GM21717 (cell line): Measurements from ENCODE around the gene KCNK4.

ENCODE experiments used
- ATAC-seq: cut with Tn5 transposase; IDR thresholded peaks from one replicate; pipeline ENCODE4 v1.9.1; 2021; ENCODE audit warnings: mild to moderate bottlenecking, moderate library complexity; ENCODE audit not compliant: unreplicated experiment

KCNK4 gene

DNA sequence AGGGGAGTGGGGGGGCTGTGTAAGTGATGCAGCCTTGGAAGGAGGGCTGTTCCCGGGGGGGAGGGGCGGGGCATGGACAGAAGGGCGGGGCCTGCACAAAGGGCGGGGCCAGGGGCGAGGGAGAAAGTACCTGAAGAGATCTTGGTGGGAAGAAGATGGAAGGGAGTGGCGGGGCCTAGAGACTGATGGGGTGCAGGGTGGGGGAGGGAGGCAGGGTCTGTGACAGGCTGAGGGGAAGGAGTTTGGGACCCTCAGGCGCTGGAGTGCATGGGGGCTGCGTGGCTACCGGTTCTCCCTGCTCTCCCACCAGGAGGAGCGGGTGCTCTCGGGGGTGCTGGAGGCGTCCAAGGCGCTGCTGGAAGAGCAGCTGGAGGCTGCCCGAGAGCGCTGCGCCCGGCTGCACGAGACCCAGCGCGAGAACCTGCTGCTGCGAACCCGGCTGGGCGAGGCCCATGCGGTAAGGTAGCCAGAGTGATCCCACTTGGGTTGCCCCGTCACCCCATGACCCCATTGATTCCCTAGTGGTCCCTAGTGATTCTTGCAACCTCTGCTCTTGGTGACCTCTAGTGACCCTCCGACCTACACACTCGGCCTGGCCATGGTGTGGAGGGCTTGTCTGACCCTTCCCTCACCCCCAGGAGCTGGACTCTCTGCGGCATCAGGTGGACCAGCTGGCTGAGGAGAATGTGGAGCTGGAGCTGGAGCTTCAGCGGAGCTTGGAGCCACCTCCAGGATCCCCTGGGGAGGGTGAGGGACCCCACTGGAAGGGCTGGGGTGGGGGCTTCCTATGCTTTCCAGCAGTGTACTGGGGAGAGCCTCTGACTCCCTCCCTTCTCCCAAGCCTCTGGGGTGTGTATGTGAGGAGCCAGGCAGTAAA is 52.0 kb downstream of the KCNK4 start:
- ATAC-seq = no peak

DNA sequence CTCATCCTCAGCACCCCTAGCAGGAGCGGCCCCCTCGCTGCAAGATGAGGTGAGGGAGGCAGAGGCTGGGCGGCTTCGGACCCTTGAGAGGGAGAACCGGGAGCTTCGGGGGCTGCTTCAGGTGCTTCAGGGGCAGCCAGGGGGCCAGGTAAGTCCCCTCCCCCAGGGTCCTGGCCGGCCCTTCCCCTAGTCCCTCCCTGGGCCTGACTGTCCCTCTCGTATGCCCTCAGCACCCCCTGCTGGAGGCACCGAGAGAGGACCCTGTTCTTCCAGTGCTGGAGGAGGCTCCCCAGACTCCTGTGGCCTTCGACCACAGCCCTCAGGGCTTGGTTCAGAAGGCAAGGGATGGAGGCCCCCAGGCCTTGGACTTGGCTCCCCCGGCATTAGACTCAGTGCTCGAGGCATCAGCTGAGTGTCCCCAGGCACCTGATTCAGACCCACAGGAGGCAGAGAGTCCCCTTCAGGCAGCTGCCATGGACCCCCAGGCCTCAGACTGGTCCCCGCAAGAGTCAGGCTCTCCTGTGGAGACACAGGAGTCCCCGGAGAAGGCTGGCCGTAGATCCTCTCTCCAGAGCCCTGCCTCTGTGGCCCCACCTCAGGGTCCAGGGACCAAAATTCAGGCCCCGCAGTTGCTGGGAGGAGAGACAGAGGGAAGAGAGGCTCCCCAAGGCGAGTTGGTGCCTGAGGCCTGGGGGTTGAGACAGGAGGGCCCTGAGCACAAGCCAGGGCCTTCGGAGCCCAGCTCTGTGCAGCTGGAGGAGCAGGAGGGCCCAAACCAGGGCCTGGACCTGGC is 52.9 kb downstream of the KCNK4 start:
- ATAC-seq = no peak

DNA sequence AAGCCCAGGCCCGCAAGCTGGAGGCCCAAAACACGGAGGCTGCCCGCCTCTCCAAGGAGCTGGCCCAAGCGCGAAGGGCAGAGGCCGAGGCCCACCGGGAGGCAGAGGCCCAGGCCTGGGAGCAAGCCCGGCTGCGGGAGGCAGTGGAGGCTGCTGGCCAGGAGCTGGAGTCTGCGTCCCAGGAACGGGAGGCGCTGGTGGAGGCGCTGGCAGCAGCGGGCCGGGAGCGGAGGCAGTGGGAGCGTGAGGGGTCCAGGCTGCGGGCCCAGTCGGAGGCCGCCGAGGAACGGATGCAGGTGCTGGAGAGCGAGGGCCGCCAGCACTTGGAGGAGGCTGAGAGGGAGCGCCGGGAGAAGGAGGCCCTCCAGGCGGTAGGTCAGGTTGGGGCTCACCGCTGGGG is 53.7 kb downstream of the KCNK4 start:
- no peak for ATAC-seq

DNA sequence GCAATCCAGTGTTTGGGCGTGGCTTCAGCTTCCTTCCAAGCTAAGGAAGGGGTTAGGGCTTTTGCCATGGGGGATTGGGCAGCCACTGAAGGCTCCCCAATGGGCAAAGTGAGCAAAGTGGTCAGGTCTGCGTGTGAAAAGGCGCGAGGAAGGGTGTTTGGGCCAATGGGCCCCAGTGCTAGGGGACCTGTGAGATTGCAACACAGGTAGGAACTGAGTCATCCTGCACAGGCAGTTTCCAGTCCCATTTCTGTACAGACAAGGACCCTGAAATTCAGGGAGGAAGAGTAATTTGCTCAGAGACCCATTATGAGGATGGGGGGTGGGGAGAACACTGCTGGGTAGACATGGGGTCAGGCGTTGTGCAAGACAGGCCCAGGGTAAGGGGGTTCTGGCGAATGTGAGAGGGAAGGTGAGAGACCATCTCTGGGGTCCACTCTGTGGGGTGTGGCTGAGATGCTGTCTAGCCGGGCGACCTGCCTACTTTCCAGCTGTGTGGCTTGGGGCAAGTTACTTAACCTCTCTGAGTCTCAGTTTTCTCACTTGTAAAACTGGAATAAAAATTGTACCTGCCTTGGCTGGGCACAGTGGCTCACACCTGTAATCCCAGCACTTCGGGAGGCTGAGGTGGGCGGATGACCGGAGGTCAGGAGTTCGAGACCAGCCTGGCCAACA is 56.2 kb downstream of the KCNK4 start:
- ATAC-seq = no peak

DNA sequence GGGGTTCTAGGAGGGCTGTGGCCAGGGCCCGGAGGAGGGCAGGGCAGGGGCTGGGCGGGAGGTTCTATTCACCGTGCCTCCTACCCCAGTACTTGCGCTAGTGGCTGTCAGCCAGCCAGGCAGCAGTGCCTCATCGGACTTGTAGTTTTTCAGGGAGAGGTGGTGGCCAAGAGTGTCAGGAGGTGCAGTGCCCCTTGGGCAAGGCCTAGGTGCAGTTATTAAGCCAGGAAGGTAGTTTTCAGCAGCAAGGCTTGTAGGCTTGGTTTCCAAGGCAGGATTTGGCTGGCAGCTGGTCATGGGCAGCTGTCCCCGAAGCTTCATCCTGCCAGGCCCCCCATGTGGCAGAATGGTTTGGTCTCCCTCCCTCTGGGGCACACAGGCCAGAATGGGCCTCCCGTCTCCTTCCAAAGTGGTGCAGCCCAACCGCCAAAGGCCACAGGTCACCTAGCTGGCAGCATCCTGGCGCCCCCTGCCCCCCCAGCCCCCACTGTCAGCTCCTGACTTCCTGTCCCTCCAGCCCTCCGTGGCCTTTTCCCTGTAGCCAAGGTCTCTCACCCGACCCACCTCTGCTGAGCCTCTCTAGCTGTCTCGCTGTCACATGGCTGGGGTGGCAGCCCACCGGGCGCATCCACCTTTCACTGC is 57.4 kb downstream of the KCNK4 start:
- no peak for ATAC-seq

DNA sequence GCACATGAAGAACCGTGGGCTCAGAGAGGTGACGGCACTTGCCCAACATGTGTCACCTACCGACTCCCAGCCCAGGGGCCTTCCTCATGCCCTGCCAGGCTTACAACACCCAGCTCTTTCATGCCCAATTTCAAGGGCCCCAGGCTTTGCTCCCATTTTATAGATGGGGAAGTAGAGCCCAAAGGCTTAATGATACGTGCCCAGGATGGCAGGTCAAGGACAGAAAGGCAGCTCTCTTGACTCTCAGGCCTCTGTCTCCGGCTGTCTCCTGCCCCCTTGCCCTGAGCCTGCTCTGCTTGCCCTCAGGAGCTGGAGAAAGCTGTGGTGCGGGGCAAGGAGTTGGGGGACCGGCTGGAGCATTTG is 57.9 kb downstream of the KCNK4 start:
- ATAC-seq = no peak

DNA sequence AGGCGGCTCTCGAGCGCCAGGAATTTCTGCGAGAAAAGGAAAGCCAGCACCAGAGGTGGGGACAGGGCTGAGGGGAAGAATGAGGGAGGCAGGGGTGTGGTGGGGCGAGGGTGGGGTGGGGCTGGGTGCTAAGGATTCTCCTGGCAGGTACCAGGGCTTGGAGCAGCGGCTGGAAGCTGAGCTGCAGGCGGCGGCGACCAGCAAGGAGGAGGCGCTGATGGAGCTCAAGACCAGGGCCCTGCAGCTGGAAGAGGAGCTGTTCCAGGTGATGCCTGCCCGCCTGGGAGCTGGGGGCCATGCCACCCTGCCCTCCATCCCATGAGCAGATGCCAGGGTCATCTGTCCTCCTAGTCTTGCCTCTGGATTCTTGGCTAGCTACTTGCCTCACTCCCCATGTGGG is 58.3 kb downstream of the KCNK4 start:
- no peak for ATAC-seq
